Stimulated activated CD8-positive, alpha-beta memory T cell treated with anti-CD3 and anti-CD28 coated beads, Interleukin-4, amount 100 ng/mL, for 24 hours (primary cell): Measurements from ENCODE around the gene IQSEC3.
"Not testable (repeated sequence)": the region's sequence is repeated elsewhere in the genome, so short reads cannot be mapped to it uniquely, and the experiment has no call there.

ENCODE experiments used
- DNase-seq: peaks from one replicate; pipeline ENCODE4 v3.0.0-alpha.2; 2020; ENCODE audit warnings: low read depth

Gene IQSEC3

GRCh38 chr12:66428-66781 is at the start of gene IQSEC3:
Gene IQSEC3 (plus strand): TSS chr12:66767. CDS start chr12:66883, 116 bp downstream.
- not testable (repeated sequence) for DNase-seq

DNA sequence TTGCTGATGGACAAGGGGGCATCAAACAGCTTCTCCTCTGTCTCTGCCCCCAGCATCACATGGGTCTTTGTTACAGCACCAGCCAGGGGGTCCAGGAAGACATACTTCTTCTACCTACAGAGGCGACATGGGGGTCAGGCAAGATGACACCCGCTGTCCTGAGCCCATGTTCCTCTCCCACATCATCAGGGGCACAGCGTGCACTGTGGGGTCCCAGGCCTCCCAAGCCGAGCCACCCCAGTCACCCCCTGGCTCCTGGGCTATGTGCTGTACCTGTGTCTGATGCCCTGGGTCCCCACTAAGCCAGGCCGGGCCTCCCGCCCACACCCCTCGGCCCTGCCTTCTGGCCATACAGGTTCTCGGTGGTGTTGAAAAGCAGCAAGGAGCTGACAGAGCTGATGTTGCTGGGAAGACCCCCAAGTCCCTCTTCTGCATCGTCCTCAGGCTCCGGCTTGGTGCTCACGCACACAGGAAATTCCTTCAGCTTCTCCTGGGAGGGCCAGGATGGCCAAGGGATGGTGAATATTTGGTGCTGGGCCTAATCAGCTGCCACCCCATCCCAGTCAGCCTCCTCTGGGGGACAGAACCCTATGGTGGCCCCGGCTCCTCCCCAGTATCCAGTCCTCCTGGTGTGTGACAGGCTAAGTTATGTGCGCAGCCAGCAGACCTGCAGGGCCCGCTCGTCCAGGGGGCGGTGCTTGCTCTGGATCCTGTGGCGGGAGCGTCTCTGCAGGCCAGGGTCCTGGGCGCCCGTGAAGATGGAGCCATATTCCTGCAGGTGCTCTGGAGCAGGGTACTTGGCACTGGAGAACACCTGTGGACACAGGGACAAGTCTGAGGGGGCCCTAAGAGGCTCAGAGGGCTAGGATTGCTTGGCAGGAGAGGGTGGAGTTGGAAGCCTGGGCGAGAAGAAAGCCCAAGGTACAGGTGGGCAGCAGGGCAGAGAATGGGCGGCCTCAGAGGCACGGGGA is 48.9 kb upstream of the IQSEC3 start:
- DNase-seq: not testable (repeated sequence)

DNA sequence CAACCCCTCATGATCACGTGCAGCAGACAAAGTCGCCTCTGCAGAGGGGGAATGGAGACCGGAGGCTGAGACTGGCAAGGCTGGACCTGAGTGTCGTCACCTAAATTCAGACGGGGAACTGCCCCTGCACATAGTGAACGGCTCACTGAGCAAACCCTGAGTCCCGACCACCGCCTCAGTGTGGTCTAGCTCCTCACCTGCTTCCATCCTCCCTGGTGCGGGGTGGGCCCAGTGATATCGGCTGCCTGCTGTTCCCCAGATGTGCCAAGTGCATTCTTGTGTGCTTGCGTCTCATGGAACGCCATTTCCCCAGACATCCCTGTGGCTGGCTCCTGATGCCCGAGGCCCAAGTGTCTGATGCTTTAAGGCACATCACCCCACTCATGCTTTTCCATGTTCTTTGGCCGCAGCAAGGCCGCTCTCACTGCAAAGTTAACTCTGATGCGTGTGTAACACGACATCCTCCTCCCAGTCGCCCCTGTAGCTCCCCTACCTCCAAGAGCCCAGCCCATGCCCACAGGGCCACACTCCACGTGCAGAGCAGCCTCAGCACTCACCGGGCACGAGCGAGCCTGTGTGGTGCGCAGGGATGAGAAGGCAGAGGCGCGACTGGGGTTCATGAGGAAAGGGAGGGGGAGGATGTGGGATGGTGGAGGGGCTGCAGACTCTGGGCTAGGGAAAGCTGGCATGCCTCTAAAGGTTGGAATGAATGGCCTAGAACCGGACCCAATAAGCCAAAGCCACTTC is 47.6 kb upstream of the IQSEC3 start:
- DNase-seq: not testable (repeated sequence)

DNA sequence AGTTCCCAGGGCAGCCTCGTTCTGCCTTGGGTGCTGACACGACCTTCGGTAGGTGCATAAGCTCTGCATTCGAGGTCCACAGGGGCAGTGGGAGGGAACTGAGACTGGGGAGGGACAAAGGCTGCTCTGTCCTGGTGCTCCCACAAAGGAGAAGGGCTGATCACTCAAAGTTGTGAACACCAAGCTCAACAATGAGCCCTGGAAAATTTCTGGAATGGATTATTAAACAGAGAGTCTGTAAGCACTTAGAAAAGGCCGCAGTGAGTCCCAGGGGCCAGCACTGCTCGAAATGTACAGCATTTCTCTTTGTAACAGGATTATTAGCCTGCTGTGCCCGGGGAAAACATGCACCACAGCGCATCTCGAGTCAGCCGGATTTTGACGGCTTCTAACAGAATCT is 46.7 kb upstream of the IQSEC3 start:
- not testable (repeated sequence) for DNase-seq

GRCh38 chr12:20757-21156 is 45.8 kb upstream of the IQSEC3 start:
- DNase-seq: no peak

DNA sequence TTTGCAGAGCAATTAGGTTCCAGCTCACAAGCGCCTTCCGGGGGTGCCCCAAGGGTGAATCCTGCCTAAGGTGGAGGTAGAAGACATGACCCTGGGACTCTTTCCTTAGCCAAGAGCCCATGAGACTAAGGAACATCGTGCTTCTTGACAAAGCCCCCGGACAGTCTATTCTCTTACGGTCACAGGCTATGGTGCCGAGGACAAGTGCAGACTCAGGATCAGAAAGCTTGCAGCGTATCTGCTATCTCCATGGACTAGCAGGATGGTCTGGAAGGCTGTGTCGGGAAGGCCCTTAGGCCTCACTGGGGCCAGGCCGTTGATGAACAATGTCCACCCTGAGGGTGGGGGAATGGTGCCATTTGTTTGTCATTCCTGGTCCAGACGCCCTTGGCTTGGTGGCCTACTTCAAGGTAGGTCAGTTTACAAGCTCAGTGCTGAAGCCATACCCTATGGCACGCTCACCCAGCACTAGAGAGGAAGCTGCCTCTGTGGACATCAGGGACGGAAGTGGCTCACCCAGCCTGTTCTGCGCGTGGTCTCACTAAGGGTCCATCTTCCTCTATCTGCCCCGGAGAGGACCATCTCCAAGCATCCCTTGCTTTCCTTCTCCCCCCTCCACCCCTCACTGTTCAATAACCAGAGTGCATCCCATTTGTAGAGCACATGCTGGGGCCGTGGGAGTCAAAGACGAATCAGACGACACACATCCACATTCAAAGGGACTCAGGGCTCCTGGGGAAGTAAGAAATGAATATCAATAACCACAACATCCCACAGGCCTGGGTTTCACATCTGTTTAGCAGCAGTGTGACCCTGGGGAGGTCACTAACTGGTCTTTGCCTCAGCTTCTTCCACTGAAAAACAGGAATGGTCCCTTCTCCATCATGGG is 45.0 kb upstream of the IQSEC3 start:
- DNase-seq: no peak

DNA sequence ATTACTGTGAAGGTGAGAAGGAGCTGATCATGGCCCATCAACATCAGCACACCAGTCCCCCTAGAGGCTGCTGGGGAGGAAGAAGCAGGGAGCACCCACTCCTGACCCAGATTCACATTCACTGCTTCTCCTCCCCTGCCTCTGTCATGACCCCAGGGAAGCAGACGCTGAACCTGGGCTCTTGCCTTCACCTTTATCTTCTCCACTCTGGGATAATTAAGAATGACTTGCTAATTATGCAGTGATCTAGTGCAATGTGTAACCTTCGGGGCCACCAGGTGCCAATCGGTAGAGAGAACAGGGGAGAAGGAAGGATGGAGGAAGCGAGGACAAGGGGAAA is 44.4 kb upstream of the IQSEC3 start:
- DNase-seq: no peak

- DNase-seq: no peak
Measured at GRCh38 chr12:22530-23201, 43.9 kb upstream of the IQSEC3 start.

- DNase-seq: not testable (repeated sequence)
Measured at GRCh38 chr12:27904-28303, 38.7 kb upstream of the IQSEC3 start.

GRCh38 chr12:38775-39174 is 27.8 kb upstream of the IQSEC3 start:
- DNase-seq: not testable (repeated sequence)

DNA sequence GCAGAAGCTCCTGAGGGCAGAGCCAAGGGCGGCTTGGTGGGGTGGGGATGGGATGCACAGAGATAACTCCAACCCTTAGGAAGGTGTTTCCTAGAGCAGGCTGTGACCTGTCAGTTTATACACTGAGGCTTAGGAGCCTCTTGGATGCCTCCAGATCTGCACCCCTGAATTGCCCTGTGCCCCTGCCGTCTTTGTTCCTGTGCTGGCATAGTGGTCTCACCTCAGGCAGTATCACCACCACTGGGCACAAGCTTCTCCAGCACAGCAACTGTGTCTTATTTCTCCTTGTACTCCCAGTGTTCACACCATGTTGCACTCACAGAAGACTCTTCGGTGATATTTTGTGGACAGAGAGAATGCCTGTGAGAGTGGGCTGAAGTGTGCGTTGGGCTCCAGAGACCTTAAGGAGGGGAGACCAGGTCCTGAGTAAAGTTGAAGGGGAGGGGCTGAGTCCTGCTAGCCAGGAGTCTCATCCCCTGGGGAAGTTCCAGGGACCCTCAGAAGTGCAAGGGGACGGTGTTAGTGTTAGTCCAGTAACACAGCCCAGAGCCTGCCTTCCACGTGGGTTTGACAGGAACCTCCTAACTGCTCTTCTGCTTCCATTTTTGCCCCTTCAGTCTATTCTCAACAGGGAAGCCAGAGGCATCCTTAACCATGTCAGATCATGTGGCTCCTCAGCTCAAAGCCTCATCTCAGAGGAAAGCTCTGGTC is 26.9 kb upstream of the IQSEC3 start:
- DNase-seq: not testable (repeated sequence)

DNA sequence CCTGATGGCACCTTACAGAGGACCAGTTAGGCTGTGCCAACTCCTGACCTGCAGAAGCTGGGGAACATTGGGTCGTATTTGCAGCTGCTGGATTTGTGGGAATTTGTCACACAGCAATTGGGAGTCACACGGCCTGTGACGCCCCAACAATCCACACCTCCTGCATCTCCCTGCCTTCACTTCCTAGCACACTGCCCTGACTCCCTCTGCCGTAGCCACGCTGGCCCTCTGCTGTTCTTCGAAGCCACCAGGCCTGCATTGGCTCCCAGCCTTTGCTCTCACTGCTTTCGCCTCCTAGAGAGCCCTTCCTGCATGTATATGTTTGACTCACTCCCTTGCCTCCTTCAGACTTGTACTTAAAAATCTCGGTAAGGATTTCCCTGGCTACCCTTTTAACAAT is 22.2 kb upstream of the IQSEC3 start:
- DNase-seq: not testable (repeated sequence)

GRCh38 chr12:45235-45990 is 21.2 kb upstream of the IQSEC3 start:
- DNase-seq: not testable (repeated sequence)

DNA sequence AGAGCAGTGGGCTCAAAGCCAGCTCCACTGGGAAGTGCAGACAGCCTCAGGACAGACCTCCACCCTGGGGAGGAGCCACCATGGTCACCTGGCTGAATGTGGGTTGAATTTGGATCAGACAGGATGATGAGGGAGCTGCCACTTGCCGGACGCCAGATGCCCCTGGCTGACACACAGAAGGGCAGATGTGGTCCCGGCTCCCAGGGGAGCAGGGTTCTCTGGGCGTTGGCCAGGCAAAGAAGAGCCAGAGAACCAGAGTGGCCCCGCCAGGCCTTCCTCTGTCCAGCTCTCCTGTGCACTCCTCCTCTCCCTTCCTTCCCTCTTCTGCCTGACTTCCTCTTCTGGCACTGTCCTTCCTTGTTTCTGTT is 20.6 kb upstream of the IQSEC3 start:
- not testable (repeated sequence) for DNase-seq

DNA sequence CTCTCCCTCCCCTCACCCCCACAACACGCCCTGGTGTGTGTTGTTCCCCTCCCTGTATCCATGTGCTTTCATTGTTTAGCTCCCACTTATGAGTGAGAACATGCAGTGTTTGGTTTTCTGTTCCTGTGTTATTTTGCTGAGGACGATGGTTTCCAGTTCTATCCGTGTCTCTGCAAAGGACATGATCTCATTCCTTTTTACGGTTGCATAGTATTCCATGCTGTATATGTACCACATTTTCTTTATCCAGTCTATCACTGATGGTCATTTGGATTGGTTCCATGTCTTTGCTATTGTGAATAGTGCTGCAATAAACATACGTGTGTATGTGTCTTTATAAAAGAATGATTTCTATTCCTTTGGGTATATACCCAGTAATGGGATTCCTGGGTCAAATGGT is 20.0 kb upstream of the IQSEC3 start:
- DNase-seq: not testable (repeated sequence)

DNA sequence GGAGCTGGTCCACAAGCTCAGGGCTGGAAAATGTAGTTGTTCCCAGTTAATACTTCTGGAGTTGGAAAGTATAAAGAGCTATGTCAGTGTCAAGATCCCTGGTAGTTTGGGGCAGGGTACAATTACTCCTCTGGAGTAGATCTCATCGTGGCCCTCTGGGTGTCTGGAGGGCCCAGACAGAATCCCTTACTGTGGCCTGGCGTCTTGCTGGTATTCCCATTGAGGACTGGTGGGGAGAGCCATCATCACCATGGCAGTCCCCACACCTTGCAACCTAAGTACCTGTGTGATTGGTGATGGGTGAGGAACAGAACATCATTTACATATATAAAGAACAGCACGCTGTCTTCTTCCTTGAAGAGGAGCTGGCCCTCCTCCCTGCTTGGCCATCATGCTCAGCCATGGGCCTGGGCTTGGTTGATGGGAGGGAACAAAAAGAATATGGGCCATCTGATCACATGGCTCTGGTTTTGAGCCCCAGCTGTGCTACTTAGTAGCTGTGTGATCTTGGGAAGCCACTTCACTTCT is 18.8 kb upstream of the IQSEC3 start:
- DNase-seq: not testable (repeated sequence)

DNA sequence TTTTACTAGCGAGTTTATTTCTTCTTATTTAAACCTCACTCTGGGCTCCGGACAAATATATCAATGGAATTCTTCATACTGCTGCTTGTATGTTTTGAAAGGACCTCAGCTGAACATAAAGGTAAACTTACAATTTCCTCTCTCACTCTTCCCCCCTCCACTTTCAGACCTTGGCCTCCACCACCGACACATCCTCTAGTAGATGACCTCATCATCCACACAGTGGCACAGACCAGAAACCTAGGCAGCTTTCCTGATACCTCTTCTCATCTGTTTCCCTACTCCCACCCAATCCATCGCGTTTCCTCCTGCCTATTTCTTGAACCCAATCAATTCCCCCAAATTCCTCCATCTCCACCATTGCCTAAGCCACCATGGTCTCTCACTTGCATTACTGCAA is 17.4 kb upstream of the IQSEC3 start:
- DNase-seq: not testable (repeated sequence)

- not testable (repeated sequence) for DNase-seq
Measured at GRCh38 chr12:51087-51486, 15.5 kb upstream of the IQSEC3 start.

GRCh38 chr12:51962-52361 is 14.6 kb upstream of the IQSEC3 start:
- not testable (repeated sequence) for DNase-seq
